K562 (cell line): ENCODE results near the gene SPIB. TPM values are rescaled to one million over a fixed set of nuclear protein-coding genes. Genes with fewer than 3 reads are reported as not detected.
A peak's percentile ranks its signal among the peaks of the same experiment; 100 is the strongest.

Source experiments
- CBFA2T3 ChIP-seq: fragments of 450-650 bp; IDR thresholded peaks from 2 replicates; pipeline ENCODE4 v1.6.1; 2017
- CGGBP1 ChIP-seq: fragments of 250-450 bp; sonication (Bioruptor Pico); IDR thresholded peaks from 2 replicates; pipeline ENCODE4 v1.9.0; 2021; ENCODE audit warnings: mild to moderate bottlenecking
- GTF2B ChIP-seq: IDR thresholded peaks from 2 replicates; pipeline ENCODE4 v1.6.1; 2011; ENCODE audit not compliant: insufficient read length; ENCODE audit errors: extremely low read depth
- IRF1 ChIP-seq: sonication (generic); formaldehyde crosslinking; IDR thresholded peaks from 2 replicates; pipeline ENCODE4 v1.8.0; 2022; ENCODE audit warnings: missing genetic modification reagents, mild to moderate bottlenecking, borderline replicate concordance
- SIN3B ChIP-seq: fragments of 450-650 bp; IDR thresholded peaks from 2 replicates; pipeline ENCODE4 v1.6.1; 2017; ENCODE audit warnings: low read depth, mild to moderate bottlenecking, moderate library complexity
- ZBTB1 ChIP-seq: sonication (generic); formaldehyde crosslinking; IDR thresholded peaks from 2 replicates; pipeline ENCODE4 v1.8.1; 2023; ENCODE audit warnings: missing genetic modification reagents, low read depth, mild to moderate bottlenecking, borderline replicate concordance
- ZBTB2 ChIP-seq: fragments of 450-650 bp; IDR thresholded peaks from 2 replicates; pipeline ENCODE4 v1.6.1; 2016; ENCODE audit warnings: antibody characterized with exemption
- polyA plus RNA-seq, 8 experiments: library from polyadenylated mRNA; depleted of rRNA in 4 of 8; stranded (reverse) in 5 of 8; unstranded in 3 of 8; fragments of >200 nt; fragmentation: Nextera tagmentation in 2 of 8; fragmentation: Illumina TruSeq in 1 of 8; extraction: Ambion mirVana in 2 of 8; extraction: Trizol in 1 of 8; gene quantifications; 2 replicates each; pipeline versions ENCODE4 v1.2.1 to v1.2.3, GENCODE V29; 2011 to 2014; ENCODE audit warnings: inconsistent platforms in 1 of 8, missing spikeins in 1 of 8
- total RNA-seq, 7 experiments: library from RNA; depleted of rRNA in 6 of 7; stranded (reverse); fragments of >200 nt in 6 of 7; fragmentation: Illumina TruSeq in 2 of 7; extraction: Trizol in 2 of 7; gene quantifications; 2 replicates each; pipeline versions ENCODE4 v1.2.1 to v1.2.3, GENCODE V29; 2011 to 2021; ENCODE audit warnings: low replicate concordance in 1 of 7
- TF ChIP-seq, protein P1 (sequence below), 3 experiments: IDR thresholded peaks in 2 of 3; conservative IDR thresholded peaks in 1 of 3; 2 replicates each; pipeline ENCODE4 v1.5.1; 2011 to 2012; ENCODE audit warnings: low read length in 3 of 3, mild to moderate bottlenecking in 3 of 3, control low read depth in 2 of 3, improper control_type of control experiment in 1 of 3, inconsistent platforms in 1 of 3, low read depth in 1 of 3, mixed read lengths in 1 of 3, moderate library complexity in 1 of 3; ENCODE audit not compliant: insufficient read depth in 2 of 3
- TF ChIP-seq, protein P2 (sequence below): fragments of 250-450 bp; sonication (Bioruptor Pico); IDR thresholded peaks from 2 replicates; pipeline ENCODE4 v1.5.0; 2020; ENCODE audit warnings: mild to moderate bottlenecking
- TF ChIP-seq, protein P3 (sequence below): fragments of 250-450 bp; sonication (Bioruptor Pico); IDR thresholded peaks from 2 replicates; pipeline ENCODE4 v1.5.0; 2021; ENCODE audit warnings: mild to moderate bottlenecking, borderline replicate concordance

Gene SPIB
- total and polyA plus RNA-seq, 9 of the 15 experiments (the other 6 are each of a cell fraction or from before 2014, with no cell fraction given), result 0.06 to 1.0 (median 0.43) TPM; not detected in 1

- TF ChIP-seq, protein P1, sequence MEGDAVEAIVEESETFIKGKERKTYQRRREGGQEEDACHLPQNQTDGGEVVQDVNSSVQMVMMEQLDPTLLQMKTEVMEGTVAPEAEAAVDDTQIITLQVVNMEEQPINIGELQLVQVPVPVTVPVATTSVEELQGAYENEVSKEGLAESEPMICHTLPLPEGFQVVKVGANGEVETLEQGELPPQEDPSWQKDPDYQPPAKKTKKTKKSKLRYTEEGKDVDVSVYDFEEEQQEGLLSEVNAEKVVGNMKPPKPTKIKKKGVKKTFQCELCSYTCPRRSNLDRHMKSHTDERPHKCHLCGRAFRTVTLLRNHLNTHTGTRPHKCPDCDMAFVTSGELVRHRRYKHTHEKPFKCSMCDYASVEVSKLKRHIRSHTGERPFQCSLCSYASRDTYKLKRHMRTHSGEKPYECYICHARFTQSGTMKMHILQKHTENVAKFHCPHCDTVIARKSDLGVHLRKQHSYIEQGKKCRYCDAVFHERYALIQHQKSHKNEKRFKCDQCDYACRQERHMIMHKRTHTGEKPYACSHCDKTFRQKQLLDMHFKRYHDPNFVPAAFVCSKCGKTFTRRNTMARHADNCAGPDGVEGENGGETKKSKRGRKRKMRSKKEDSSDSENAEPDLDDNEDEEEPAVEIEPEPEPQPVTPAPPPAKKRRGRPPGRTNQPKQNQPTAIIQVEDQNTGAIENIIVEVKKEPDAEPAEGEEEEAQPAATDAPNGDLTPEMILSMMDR (IDR thresholded peaks at IDR 0.05 in 2 of 3, conservative IDR thresholded peaks at IDR 0.05 in 1 of 3; ENCODE audit: insufficient read depth in 2 of 3, low read depth in 1 of 3, low read length in 3 of 3), result no peak
- TF ChIP-seq ZBTB1 (CRISPR knock-in tag) (no peak), CBFA2T3 (peak; percentile 80), SIN3B (no peak), IRF1 (CRISPR knock-in tag) (no peak), GTF2B (no peak), CGGBP1 (no peak), ZBTB2 (0 out of 2 replicates have a peak, but pooled peaks have one; percentile 38)
- TF ChIP-seq, protein P2, sequence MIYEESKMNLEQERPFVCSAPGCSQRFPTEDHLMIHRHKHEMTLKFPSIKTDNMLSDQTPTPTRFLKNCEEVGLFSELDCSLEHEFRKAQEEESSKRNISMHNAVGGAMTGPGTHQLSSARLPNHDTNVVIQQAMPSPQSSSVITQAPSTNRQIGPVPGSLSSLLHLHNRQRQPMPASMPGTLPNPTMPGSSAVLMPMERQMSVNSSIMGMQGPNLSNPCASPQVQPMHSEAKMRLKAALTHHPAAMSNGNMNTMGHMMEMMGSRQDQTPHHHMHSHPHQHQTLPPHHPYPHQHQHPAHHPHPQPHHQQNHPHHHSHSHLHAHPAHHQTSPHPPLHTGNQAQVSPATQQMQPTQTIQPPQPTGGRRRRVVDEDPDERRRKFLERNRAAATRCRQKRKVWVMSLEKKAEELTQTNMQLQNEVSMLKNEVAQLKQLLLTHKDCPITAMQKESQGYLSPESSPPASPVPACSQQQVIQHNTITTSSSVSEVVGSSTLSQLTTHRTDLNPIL (CRISPR knock-in tag), result no peak
- TF ChIP-seq, protein P3, sequence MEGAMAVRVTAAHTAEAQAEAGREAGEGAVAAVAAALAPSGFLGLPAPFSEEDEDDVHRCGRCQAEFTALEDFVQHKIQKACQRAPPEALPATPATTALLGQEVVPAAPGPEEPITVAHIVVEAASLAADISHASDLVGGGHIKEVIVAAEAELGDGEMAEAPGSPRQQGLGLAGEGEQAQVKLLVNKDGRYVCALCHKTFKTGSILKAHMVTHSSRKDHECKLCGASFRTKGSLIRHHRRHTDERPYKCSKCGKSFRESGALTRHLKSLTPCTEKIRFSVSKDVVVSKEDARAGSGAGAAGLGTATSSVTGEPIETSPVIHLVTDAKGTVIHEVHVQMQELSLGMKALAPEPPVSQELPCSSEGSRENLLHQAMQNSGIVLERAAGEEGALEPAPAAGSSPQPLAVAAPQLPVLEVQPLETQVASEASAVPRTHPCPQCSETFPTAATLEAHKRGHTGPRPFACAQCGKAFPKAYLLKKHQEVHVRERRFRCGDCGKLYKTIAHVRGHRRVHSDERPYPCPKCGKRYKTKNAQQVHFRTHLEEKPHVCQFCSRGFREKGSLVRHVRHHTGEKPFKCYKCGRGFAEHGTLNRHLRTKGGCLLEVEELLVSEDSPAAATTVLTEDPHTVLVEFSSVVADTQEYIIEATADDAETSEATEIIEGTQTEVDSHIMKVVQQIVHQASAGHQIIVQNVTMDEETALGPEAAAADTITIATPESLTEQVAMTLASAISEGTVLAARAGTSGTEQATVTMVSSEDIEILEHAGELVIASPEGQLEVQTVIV, result no peak
These were observed 41.2 kb upstream of the SPIB start (continued) for GRCh38 chr19:50377517-50377916.
